HG02763 (cell line): ENCODE measurements around the gene PRKCH.

Experiments
- ATAC-seq: cut with Tn5 transposase; IDR thresholded peaks from one replicate; pipeline ENCODE4 v1.9.1; 2021; ENCODE audit warnings: mild to moderate bottlenecking, moderate library complexity; ENCODE audit not compliant: unreplicated experiment

PRKCH gene

DNA sequence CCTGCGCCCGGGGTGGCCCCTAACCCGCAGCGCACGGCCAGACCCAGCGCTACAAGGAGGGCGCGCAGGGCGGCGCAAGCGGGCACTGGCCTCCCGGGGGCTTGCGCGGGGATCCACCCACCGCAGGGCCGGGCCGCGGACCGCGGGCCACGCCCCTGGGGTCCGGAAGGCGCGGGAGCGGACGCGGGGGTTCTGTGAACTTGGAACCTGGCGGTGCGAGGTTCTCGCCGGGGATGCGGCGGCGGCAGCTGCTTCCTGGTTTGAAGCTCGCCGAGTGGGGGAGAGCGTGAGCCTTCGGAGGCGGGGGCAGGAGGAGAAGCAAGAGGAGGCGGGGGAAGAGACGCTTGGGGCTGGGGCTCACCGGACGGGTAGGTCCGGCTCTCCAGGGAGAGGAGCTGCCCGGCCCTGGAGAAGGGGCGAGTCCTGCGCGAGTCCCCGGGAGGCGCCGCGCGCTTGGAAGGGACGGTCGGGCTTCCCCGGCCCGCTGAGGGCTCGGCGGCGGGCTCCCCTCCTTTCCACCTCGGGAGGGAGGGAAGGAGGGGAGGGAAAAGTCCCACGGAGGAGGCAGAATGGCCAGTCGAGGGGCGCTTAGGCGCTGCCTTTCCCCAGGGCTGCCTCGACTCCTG, at the start of gene PRKCH:
Gene PRKCH, plus strand, starts transcription at position 195 of the 626 bp plus-strand sequence. CDS start 523 bp downstream, outside the sequence.
- peak; percentile 61 for ATAC-seq

DNA sequence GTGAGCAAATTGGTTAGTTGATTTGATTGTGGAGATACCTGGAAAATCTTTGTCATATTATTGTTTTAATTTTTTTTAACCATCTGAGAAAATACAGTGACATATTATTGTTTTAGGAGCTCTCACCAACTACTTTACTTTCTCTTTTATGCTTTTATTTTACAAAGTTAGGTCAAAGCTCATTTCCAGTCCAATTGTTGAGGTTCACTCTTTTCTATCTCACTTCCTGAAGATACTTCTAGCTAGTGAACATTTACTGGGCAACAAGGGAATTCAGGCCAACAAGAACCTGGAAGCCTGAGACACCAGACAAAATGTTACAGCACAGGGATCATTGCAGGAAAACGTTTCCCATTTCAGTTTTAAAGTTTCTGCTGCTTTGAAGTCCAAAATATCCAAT, 44.1 kb upstream of the PRKCH start:
- ATAC-seq = no peak

DNA sequence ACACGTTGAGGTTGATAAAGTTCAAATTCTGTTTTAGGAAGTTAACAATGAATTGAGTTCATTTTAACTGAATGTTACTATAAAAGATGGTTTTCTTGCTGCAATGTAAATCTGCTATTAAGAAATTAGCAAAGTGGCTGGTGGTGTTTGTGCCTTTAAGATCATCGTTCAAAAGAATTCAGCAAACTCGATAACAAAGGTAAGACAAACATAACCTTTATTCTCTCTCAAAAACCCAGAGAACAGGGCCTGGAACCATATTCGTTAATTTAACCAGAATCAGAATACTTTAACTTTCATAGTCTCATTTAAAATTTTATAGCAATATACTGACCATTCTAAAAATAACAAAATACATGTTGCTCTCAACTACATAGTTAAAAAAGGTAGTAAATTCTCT, 43.6 kb upstream of the PRKCH start:
- no peak for ATAC-seq

DNA sequence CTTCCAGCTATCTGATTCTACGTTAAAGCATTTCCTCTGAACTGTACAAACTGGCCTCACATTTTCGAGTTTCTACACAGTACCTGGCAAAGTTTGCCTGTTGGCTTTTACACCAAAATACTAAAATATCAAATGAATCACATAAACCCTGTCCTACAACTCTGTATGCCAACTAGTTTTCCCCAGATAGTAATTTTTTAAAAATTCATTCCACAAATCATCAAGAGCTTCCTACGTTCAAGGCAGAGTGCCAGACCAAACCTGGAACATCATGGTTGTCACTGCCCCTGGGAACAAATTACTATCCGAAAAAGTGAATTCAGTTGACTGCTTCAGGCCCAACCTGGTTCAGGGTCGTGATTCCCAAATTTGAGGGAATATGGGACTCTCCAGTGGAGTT, 42.3 kb upstream of the PRKCH start:
- ATAC-seq = no peak

DNA sequence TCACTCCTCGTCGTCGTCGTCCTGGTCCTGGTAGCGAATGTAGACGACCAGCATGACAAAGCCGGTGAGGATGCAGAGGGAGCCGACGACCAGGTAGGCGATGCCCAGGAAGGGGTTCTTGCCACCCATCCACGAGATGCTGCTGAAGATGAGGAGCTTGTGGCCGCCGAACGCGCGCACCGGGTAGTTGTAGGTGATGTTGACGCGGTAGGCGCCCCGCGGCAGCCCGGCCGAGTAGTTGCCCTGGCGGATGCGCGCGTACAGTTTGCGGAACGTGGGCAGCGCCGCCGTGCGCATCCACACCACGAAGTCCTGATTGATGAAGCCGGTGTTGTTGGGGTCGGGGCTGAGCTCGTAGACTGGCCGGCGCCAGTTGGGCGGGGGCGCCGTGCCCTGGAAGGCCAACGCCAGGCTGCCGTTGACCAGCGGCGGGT, 41.3 kb upstream of the PRKCH start:
- no peak for ATAC-seq

DNA sequence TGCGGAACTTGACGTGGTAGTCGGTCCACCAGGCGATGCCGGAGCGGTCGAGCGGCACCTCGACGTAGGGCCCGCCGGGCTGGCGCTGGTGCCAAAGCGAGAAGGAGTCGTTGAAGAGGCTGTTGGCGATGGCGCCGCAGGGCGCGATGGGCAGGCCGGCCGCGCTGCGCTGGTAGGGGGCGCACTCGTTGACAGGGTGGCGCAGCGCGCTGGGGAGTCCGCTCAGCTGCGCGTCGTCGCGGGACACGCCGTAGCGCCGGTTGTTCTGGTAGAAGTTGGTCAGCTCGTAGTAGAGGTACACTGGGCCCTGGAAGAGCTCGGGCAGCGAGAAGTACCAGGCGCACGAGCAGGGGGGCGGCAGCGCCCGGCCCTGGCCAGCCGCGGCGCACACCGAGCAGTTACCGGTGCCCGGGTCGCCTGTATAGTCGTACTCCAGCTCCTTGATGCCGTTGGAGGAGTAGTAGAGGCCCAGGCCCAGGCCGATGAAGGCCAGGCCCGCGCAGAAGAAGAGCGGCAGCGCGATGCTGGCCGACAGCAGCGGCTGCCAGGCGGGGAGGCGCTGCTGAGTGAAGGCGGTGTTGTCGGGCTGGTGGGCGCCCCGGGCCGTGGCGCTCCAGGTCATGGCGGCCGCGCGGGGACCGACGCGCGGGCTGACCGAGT, 40.7 kb upstream of the PRKCH start:
- ATAC-seq = no peak

DNA sequence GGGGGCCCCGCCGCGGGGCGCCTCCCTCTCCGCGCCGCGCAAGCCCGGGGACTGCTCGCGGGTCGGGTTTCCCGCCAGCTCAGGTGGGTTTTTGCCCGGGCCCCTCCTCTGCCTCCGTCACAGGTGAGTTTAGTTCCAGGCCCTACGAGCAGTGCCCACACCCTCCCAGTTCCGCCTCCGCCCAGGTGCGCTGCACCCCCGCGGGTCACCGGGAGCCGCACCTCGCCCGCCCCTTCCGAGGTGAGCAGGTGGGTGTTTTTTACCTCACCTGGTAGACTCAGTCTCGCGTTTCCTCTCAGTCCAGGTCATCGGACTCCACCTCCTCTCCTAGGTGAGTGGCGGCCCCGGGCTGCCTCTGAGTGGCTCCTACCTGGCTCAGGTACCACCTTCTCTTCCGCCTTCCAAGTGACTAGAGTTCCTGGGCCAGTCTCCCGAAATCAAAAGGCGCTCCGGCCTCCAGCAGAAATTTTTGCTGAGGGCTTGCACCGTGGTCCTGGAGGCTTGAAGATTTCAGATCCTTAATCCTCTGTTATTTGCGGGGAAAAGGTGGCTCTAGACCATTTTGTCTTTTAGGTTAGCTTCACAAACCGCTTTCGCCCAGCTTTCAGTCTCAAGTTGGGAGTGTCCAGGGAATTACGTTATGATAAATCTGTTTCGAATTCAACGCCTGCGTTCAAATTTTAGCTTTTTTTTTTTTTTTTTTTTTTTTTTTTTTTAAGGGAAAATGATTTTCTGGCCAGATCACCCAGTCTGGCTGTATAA, 40.0 kb upstream of the PRKCH start, which contains the start of gene TMEM30B:
Gene TMEM30B, minus strand, starts transcription at position 153 of the 762 bp plus-strand sequence. CDS start 191 bp downstream, outside the sequence.
- ATAC-seq = no peak

DNA sequence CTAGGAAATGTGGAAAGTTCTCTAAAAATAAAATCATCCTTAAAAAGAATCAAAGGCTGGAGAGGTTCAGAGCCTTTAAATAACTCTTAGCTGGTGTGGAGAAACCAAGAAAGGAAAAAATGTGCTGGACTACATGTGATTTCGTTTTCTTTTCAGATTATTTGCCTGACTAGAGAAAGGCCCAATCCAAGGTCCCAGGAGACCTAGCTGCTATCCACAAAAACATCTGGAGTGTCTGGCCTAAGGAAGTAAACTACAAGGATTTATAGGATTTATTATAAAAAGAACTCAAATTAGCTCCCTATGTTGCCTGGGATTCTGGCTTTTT, 39.5 kb upstream of the PRKCH start:
- no peak for ATAC-seq

DNA sequence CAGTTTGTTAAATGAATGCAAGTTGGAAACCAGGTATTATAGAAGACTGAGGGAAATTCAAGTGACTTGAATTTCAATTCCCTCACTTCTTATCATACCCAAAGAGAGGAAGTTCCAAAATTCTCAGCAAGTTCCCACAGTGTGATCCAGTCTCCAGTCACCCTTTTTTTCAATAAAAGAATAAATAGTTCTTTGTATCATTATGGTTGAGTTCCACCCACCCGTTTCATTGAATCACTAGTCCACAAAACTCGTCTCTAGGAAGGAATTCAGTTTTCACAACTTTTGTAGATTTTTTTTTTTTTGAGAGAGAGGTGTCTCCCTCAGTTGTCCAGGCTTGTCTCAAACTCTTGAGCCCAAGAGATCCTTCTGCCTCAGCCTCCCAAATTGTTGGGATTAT, 38.6 kb upstream of the PRKCH start:
- ATAC-seq = no peak

DNA sequence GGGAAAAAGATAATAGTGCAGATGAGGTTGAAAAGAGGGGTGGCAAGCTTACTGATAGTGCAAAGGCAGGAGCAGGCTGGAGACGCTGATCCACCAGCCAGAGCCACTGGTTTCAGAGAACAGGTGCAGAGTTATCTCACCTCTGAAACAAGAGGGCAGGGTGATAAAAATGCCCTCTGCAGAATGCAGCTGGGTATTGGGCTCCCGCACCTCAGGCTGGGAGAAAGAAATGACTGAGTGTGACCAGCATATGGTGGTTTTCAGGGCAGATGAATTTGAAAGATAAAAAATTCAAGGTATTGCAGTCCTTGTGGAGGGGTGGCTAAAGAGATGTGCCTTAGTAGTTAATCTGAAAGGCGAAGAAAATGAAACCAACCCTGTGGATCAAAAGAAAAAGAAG, 37.4 kb upstream of the PRKCH start:
- no peak for ATAC-seq

DNA sequence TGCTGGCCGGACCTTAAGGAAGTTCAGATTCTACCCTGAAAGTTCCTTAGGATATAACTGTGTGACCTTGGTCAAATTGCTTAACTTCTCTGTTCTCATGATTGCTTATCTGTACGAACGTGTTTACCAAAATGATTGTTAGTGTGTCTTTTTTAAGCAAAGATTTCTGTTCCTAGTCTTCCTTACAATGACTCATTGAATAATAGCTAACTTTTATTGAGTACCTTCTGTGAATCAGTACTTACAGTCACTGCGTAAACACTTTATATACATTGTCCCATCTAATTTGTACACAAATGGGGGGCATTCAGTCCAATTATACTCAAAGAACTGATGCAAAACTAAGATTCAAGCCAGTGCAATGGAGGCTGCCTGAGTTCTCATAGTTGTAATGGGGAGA, 36.0 kb upstream of the PRKCH start:
- no peak for ATAC-seq

DNA sequence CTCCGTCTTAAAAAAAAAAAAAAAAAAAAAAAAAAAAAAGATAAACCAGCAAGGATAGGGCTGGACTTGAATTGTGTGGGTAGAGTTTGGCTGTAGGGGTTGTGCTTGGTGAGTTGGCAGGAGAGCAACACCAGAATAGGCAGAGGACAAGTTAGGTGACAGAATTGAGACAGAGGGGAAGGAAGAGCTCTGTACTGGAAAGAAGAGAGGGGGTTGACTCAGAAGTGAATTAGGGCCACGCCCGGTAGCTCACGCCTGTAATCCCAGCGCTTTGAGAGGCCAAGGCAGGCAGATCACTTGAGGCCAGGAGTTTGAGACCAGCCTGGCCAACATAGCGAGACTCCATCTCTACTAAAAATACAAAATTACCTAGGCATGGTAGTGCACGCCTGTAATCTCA, 34.2 kb upstream of the PRKCH start:
- ATAC-seq = no peak

DNA sequence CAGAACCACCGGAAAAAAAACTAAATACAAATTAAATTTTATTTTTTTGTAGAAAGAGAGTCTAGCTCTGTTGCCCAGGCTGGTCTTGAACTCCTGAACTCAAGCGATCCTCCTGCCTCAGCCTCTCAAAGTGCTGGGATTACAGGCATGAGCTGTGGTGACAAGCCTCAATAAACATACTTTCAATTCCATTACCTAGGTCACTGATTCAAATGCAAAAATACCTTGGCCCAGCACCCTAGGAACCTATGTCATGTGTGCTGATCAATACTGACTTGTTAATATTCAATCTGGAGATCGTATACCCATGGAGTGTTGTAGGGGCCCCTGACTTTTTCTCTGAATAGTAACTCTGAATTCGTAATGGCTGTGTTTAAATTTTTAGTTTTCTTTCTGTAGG, 33.2 kb upstream of the PRKCH start:
- ATAC-seq = no peak

DNA sequence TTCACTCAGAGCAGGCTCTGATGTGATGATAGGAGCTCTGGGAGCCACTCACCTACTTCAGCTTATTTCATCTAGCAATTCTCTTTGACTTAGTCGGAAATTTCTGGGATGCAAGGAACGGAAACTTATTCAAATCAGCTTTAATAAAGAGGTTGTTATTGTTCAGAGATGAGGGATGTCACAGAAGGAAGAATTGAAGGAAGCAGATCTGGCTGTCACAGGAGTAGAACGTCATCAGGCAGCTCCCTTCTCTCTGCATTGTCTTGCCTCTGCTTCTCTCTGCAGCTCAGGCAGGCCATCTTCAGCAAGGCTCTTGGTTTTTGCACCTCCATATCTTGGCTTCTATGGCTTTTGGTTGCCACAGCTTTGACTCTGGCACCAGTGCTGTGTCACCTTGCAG, 32.7 kb upstream of the PRKCH start:
- ATAC-seq = no peak

DNA sequence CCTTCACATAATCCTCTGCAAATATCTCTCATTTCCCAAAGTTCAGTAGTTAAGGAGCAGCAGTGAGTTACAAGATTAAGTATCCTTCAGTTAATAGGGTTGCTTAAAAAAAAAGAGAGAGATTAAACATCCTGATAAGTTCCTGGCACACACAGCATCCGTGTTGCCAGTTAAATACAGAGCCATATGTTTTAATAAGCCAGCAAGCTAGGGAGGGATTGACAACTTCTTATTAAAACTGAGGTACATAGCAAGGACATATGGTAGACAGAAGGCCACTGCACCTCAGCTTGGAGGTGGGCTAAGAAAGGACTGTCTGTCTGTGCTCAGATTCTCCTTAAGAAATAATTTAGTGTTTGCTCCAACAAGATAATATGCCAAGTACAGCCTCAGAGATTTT, 30.7 kb upstream of the PRKCH start:
- no peak for ATAC-seq

DNA sequence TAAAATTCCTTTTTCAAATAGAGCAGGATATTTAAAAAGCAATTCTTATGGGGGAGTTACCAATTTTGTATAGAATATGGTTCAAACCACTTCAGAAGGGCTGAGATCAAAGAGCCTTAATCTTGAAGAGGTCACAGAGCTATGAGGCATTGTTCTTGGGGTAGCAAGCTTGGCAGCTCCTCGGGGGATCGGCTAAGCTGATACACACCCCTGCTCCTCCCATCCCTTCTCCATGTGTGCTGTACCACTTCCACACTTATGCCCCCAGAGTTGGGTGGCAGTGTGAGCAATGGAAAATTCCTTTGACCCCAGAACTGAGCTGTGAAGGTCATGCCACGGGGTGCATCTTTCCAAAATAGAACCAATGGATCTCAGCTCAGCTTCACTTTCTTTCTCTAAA, 25.2 kb upstream of the PRKCH start:
- no peak for ATAC-seq

DNA sequence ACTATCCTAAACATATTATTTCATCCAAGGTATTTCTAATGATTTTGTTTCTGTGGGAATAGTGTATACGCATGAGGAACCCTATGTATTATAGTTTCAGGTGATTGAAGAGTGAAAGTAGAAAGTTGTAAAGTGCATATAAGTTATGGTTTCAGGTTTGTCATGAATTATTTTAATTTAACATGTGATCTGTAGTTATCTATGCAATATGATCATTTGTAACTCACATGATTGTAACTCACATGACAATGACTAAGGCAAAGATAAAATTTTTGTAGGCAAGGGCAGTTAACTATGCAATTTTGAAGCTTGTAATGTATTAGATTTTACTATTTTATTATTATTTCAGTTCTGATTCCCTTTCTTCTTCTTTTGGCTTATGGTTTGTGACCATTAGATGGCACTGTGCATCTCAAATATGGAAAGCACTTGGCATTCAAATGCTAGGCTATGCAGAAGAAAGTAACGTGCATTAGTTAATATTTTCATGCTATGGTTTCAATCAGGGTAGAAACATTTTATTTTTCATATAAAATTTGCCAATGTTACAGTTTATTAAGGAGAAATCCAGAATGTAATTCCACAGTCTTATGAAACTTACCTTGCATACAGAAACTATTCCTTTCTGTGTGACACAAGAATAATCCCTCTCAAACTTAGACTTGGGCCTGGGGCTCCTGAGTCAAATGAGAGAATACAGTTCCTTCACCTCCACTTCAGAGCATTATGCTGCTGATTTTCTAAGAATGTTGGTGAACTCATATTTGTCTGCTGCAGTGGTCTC, 24.5 kb upstream of the PRKCH start:
- no peak for ATAC-seq

DNA sequence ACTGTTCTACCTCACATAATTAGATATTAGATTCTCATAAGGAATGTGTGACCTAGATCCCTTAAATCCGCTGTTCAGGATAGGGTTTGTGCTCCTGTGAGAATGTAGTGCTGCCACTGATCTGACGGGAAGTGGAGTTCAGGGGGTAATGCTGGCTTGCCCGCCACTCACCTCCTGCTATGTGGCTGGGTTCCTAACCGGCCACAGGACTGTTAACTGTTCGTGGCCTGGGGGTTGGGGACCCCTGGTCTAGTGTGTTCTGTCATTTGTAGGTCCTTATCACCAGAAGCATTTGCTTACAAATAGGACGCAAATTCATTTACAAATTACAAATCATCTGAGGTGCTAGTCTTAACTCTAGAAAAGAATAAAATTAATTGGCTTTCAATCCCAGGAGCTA, 23.8 kb upstream of the PRKCH start:
- ATAC-seq = no peak

DNA sequence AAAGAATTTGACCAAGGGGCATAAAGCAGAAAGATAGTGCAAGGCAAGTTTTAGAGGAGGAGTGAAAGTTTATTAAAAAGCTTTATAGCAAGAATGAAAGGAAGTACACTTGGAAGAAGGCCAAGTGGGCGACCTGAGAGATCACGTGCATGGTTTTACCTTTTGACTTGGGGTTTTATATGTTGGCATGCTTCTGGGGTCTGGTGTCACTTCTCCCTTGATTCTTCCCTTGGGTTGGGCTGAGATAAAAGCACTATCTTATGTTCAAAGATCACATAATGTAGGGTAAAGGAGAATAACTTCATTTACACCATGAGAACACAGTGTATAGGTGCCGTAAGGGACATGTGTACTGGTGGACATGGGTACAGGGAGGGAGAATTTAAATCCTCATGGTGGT, 22.6 kb upstream of the PRKCH start:
- no peak for ATAC-seq

DNA sequence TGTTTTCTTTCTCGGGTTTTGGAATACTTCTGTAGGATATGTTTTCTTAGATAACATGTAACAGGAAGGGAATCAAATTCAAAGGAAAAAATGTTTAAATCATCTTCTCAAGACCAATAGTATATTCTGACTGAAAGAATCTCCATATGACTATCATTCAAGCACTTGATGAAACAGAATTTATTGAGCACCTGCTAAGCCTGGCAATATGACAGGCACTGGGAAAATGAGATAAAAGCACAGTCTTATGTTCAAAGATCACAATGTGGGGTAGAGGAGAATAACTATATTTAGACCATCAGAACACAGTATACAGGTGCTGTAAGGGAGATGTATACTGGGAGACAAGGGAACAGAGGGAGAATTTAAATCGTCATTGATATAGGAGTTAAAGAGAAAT, 21.2 kb upstream of the PRKCH start:
- no peak for ATAC-seq

DNA sequence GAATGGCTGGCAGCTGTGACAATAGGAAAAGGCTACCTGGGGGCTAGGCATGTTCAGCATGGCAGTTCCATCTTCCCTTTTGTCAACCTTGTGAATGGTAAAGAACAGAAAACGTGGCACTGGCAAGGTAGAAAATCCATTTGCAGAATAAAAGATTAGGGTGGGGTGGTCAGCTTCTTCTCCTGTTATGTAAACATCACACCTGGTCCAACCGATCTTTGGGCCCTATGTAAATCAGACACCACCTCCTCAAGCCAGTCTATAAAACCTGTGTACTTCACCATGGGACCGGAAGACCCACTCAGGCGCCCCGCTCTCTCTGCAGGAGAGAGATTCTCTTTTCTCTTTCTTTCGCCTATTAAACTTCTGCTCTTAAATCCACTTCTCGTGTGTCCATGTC, 20.6 kb upstream of the PRKCH start:
- ATAC-seq = no peak
